GDM1 (cell line): ENCODE data around the gene EHD1.
"Not testable (repeated sequence)": the region's sequence is repeated elsewhere in the genome, so short reads cannot be mapped to it uniquely, and the experiment has no call there.

Source experiments
- DNase-seq: peaks from one replicate; lab custom pipeline; 2025; lab: John Stamatoyannopoulos, UW

Gene EHD1

GRCh38 chr11:64856382-64857227 is 21.8 kb downstream of the EHD1 start:
- peak; percentile 48 for DNase-seq

GRCh38 chr11:64855596-64856304 is 22.7 kb downstream of the EHD1 start:
- no peak for DNase-seq

GRCh38 chr11:64854534-64855502 is 23.6 kb downstream of the EHD1 start:
- DNase-seq = no peak

GRCh38 chr11:64854157-64854533 is 24.3 kb downstream of the EHD1 start:
- DNase-seq = no peak

- DNase-seq = no peak
These were observed 24.7 kb downstream of the EHD1 start for GRCh38 chr11:64853709-64854108.

GRCh38 chr11:64852804-64853509 is 25.5 kb downstream of the EHD1 start:
- DNase-seq = no peak

GRCh38 chr11:64851831-64852351 is 26.5 kb downstream of the EHD1 start:
- DNase-seq = no peak

- DNase-seq = no peak
These were observed 27.3 kb downstream of the EHD1 start for GRCh38 chr11:64850979-64851567.

- DNase-seq = no peak
These were observed 28.6 kb downstream of the EHD1 start for GRCh38 chr11:64849598-64850356.

GRCh38 chr11:64848826-64849597 is 29.4 kb downstream of the EHD1 start:
- DNase-seq = no peak

GRCh38 chr11:64848214-64848825 is 30.1 kb downstream of the EHD1 start:
- no peak for DNase-seq

- peak; percentile 79 for DNase-seq
These were observed 31.3 kb downstream of the EHD1 start for GRCh38 chr11:64846998-64847666.

GRCh38 chr11:64845776-64846129 is 32.7 kb downstream of the EHD1 start:
- not testable (repeated sequence) for DNase-seq

GRCh38 chr11:64845129-64845775 is 33.2 kb downstream of the EHD1 start:
- no peak for DNase-seq

- DNase-seq = peak; percentile 54
These were observed 33.9 kb downstream of the EHD1 start, which contains the start of gene CDC42BPG for GRCh38 chr11:64844330-64845128. Gene CDC42BPG, minus strand, starts transcription at chr11:64844653. Its CDS starts 84 bp downstream, at chr11:64844569.

- no peak for DNase-seq
These were observed 34.6 kb downstream of the EHD1 start for GRCh38 chr11:64843686-64844329.
